IPS DF 19.7 (cell line): Measurements from ENCODE around the gene TFB1M.
"Not testable (repeated sequence)": the region's sequence is repeated elsewhere in the genome, so short reads cannot be mapped to it uniquely, and the experiment has no call there.

Experiments used
- DNase-seq: peaks from one replicate; pipeline ENCODE4 v3.0.0-alpha.2; 2013; ENCODE audit warnings: low read depth, low spot score

Gene TFB1M

GRCh38 chr6:155237613-155238012, 76.7 kb downstream of the TFB1M start:
- no peak for DNase-seq

- no peak for DNase-seq
Observed at GRCh38 chr6:155235087-155235486, 79.2 kb downstream of the TFB1M start.

GRCh38 chr6:155234687-155235086, 79.6 kb downstream of the TFB1M start:
- DNase-seq, result no peak

DNA sequence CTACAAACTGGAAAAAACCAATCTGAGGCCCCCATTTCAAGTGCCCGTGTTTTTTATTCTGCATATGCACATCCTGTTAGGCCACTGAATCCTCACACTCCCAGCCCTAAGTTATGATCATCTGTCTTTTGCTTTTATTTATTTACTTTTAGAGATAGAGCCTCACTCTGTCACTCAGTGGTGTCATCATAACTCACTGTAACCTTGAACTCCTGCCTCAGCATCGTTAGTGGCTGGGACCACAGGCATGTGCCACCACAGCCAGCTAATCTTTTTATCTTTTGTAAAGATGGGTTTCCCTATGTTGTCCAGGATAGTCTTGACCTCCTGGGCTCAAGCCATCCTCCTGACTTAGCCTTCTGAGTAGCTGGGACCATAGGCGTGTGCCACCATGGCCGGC, 80.1 kb downstream of the TFB1M start:
- DNase-seq, result no peak

DNA sequence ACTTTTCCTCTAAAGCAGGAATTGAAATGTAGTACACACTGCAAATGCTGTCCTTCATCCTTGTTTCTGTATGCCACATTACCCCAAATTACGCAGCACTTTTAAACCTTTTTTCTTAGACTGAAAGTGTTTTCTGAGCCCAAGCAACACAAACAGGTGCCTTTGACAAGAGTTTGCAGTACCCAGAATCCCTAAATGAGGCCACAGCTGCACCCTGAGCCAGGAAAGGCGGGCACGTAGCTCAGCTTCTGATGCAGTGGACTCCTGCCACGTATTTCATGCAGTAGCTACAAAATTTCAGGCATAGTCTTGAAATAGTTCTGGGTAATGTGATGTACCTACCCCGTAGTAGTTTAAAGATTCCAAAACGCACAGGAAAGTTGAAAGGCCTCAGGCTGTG, 81.4 kb downstream of the TFB1M start:
- no peak for DNase-seq

DNA sequence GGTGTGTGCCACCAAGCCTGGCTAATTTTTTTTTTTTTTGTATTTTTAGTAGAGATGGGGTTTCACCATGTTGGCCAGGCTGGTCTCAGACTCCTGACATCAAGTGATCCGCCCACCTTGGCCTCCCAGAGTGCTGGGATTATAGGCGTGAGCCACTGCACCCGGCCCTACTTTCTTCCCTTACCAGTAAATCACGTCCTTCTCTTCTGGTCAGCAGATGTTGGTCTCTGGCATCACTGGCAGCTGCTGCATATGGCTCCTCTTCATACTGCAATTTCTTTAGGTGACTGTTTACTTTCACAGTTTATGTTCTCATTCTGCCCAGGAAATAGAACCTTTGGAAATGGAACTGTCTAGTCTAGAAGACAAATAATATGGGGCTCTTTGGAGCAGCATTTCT, 83.3 kb downstream of the TFB1M start:
- not testable (repeated sequence) for DNase-seq

GRCh38 chr6:155228546-155229166, 85.6 kb downstream of the TFB1M start:
- DNase-seq, result no peak

DNA sequence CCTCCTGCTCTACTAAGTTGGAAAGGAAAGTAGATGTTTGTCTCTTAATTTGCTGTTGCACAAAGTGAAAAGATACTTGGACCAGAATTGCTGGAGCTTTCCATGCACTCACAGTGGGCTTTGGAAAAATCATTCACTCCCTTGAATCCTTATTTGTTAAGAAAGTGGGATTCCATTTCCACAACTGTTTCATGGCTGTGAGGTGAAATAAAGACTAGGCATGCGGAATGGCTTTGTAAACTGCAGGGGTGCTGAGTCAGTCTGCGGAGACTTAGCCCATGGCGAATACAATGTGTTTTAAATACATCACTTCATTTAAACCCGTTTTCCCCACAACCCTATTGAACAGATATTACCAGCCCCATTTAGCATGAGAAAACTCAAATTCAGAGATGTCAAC, 87.2 kb downstream of the TFB1M start:
- DNase-seq, result no peak

- DNase-seq, result no peak
Observed at GRCh38 chr6:155224618-155225017, 89.7 kb downstream of the TFB1M start.

- no peak for DNase-seq
Observed at GRCh38 chr6:155223646-155224451, 90.4 kb downstream of the TFB1M start.

DNA sequence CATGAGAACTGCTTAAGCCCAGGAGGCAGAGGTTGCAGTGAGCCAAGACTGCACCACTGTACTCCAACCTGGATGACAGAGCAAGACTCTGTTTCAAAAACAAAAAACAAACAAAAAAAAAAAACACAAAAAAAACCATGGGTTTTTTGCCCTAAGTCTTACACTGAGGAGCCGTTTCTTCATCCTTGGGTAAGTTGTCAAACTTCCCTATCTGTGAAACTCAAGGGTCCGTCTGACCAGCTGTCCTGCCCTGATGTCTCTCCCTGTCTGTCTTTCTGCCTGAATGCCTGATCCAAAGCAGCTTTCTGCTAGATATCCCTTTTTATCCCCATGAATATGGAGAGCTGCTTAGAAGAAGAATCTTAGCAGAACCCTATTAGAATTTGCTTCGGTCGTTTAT, 91.8 kb downstream of the TFB1M start:
- DNase-seq, result no peak

DNA sequence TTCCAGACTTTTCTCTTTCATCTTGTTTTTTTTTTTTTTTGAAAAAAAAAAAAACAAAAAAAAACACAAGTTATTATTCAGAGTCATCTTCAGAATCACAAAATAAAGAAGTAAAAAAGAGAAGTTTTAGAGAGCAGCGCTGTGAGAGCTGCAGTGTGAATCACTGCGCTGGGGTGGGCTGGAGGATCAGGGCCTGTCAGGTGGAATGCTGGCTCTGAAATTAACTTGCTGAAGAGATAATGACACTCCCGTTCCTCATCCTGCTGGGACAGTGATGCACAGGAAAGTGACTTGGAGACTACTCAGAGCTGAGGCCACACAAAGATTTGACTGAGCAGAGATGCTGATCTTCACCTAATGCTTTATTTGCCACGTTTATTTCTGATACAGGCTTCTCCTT, 93.2 kb downstream of the TFB1M start:
- no peak for DNase-seq

DNA sequence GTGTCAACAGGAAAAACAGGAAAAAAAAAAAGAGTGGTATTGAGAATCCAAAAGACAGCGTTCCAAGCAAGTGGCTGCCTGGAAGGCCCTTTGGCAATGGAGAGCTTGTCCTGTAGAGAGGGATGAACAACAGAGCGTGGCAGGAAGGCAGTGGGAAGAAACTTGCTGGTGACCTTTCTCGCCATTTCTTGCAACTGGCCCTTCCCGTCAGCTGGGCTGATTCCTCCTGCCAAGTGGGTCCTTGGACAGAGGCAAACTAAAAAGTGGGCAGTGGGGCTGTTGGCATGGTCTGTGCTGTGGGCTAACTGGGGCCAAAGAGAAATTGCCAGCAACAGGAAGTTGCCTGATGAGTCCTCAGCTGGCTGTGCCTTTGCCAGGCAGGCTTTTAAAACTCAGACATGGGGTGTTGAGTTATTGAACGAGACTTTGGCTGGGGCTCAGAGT, 94.4 kb downstream of the TFB1M start:
- no peak for DNase-seq

- DNase-seq, result no peak
Observed at GRCh38 chr6:155219299-155219698, 95.0 kb downstream of the TFB1M start.

DNA sequence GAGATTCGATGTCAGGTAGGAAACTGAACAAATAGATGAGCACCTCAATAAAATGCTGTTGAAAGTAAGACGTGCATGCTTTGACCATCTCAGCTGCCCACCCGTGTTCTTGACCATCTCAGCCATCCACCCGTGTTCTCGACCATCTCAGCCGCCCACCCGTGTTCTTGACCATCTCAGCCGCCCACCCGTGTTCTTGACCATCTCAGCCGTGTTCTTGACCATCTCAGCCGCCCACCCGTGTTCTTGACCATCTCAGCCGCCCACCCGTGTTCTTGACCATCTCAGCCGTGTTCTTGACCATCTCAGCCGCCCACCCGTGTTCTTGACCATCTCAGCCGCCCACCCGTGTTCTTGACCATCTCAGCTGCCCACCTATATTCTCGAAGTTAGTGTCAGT, 95.6 kb downstream of the TFB1M start:
- DNase-seq, result not testable (repeated sequence)

- DNase-seq, result no peak
Observed at GRCh38 chr6:155216312-155217046, 97.8 kb downstream of the TFB1M start.

DNA sequence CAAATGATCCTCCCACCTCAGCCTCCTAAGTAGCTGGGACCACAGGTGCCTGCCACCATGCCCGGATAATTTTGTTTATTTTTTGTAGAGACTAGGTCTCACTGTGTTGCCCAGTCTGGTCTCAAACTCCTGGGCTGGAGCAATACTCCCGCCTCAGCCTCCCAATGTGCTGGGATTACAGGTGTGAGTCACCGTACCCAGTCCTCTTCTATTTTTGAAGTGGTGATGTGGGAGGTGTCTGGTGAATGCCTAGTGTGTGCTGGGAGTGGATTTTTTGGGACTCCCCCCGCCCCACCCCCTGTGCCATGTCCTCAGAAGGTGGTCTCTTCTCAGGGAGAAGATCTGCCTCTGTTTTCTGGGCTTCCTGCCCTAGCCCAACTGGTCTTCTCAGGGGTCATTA, 98.4 kb downstream of the TFB1M start:
- DNase-seq, result no peak

GRCh38 chr6:155213611-155214372, 100.5 kb downstream of the TFB1M start:
- no peak for DNase-seq

- DNase-seq, result no peak
Observed at GRCh38 chr6:155212616-155213380, 101.5 kb downstream of the TFB1M start.

DNA sequence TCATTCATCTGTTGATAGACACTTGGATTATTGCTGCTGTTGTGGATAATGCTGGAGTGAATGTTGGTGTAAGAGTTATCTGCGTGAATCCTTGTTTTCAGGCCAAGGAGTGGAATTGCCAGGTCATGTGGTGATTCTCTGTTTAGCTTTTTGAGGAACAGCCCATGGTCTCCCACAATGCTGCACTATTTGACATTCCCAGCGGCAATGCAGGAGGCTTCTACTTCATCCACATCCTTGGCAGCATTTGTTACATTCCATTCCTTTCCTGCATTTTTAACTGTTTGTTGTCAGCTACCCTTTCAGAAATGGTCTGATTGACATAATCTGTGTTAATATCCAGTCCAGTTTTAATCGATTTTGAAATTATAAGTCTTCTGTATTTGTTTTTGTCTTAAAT, 102.2 kb downstream of the TFB1M start:
- no peak for DNase-seq

DNA sequence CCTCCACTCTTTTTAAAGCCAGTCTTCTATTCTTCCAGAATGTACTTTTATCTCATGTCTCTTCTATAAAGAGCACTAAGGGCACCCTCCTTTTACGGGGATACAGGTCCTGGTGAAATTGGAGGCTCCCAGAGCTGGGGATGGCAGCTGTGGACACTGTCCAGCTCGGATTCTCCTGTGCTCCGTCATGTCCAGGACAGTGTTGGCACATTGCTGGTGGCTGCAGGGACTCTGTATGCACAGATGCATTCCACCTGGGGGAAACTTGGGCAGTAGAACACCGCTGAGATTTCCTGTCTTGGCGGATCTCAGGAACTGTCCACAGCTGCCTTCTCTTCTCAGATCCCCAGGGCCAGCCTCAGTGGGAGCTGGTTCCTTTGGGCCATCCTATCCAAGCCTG, 107.1 kb downstream of the TFB1M start:
- no peak for DNase-seq
